OCI-LY7 (cell line): Measurements from ENCODE around the gene RTP2.

Experiments
- EZH2phosphoT487 ChIP-seq: fragments of 200-600 bp; sonication (generic); IDR thresholded peaks from 2 replicates; pipeline ENCODE4 v1.6.1; 2018; ENCODE audit warnings: low read depth, borderline replicate concordance, mild to moderate bottlenecking, mixed run types, antibody characterized with exemption, low read length, moderate library complexity, mixed read lengths
- TF ChIP-seq, protein P1 (sequence below): fragments of 200-600 bp; sonication (generic); conservative IDR thresholded peaks from 2 replicates; pipeline ENCODE4 v1.5.1; 2014; ENCODE audit warnings: mild to moderate bottlenecking, antibody characterized with exemption, low read length, moderate library complexity, mixed read lengths

DNA sequence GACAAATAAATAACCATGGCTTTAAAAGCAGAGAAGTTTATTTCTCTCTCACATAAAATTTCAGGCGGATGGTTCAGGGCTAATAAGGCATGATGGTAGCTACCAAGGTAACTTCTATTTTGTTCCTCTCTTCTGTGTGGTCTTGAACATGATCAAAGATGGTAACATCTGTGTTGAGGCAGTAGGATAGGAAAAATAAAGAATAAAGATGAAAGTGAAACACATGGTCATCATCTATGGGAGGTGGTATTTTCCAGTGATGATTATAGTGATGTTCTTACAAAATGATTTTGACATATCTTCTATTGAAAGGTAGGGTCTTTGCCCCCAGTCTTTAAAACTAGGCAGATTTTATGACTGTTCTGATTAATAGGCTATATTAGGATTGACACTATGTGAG lies 17.9 kb downstream of the RTP2 start:
- TF ChIP-seq, protein P1, sequence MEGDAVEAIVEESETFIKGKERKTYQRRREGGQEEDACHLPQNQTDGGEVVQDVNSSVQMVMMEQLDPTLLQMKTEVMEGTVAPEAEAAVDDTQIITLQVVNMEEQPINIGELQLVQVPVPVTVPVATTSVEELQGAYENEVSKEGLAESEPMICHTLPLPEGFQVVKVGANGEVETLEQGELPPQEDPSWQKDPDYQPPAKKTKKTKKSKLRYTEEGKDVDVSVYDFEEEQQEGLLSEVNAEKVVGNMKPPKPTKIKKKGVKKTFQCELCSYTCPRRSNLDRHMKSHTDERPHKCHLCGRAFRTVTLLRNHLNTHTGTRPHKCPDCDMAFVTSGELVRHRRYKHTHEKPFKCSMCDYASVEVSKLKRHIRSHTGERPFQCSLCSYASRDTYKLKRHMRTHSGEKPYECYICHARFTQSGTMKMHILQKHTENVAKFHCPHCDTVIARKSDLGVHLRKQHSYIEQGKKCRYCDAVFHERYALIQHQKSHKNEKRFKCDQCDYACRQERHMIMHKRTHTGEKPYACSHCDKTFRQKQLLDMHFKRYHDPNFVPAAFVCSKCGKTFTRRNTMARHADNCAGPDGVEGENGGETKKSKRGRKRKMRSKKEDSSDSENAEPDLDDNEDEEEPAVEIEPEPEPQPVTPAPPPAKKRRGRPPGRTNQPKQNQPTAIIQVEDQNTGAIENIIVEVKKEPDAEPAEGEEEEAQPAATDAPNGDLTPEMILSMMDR: no peak
- no peak for TF ChIP-seq EZH2phosphoT487
